Measurements from ENCODE around the gene SGCE.

Gene SGCE

GRCh38 chr7:94565247-94565894 lies 90.6 kb downstream of the SGCE start:
- DNase-seq (ENCODE audit: low read depth in 3 of 3): no peak

GRCh38 chr7:94562525-94562924 lies 93.4 kb downstream of the SGCE start:
- DNase-seq (ENCODE audit: low read depth in 3 of 3): no peak

GRCh38 chr7:94561841-94562514 lies 94.0 kb downstream of the SGCE start:
- no peak for DNase-seq (ENCODE audit: low read depth in 3 of 3)

GRCh38 chr7:94559972-94560371 lies 96.0 kb downstream of the SGCE start:
- DNase-seq (ENCODE audit: low read depth in 3 of 3): no peak

- DNase-seq (ENCODE audit: low read depth in 3 of 3): no peak
Observed at GRCh38 chr7:94557215-94557614, 98.7 kb downstream of the SGCE start.

- DNase-seq (ENCODE audit: low read depth in 3 of 3): no peak
Observed at GRCh38 chr7:94556028-94556427, 99.9 kb downstream of the SGCE start.

GRCh38 chr7:94547126-94547525 lies 108.8 kb downstream of the SGCE start:
- no peak for DNase-seq (ENCODE audit: low read depth in 3 of 3)

GRCh38 chr7:94540428-94540827 lies 115.5 kb downstream of the SGCE start:
- no peak for DNase-seq (ENCODE audit: low read depth in 3 of 3)
